Neuronal stem cell (in vitro differentiated cells): ENCODE data around the gene LINS1.

Source experiments
- DNase-seq: peaks from one replicate; pipeline ENCODE4 v3.0.0-alpha.2; 2013; ENCODE audit warnings: low spot score
- H2AFZ ChIP-seq: one replicate; pipeline ENCODE4 v1.6.1; 2013; ENCODE audit warnings: mild to moderate bottlenecking, low read length, inconsistent platforms
- H2AK5ac ChIP-seq: 2 replicates; pipeline ENCODE4 v1.6.1; 2013; ENCODE audit warnings: low read depth, mild to moderate bottlenecking, inconsistent platforms, low read length, moderate library complexity, mixed read lengths
- H2BK120ac ChIP-seq: 2 replicates; pipeline ENCODE4 v1.6.1; 2013; ENCODE audit warnings: low read depth, mild to moderate bottlenecking, inconsistent platforms, low read length, moderate library complexity, mixed read lengths
- H2BK12ac ChIP-seq: one replicate; pipeline ENCODE4 v1.6.1; 2013; ENCODE audit warnings: low read length, inconsistent platforms
- H2BK15ac ChIP-seq: 2 replicates; pipeline ENCODE4 v1.6.1; 2013; ENCODE audit warnings: mild to moderate bottlenecking, low read length, inconsistent platforms, mixed read lengths
- H2BK5ac ChIP-seq: one replicate; pipeline ENCODE4 v1.6.1; 2013; ENCODE audit warnings: inconsistent platforms, mild to moderate bottlenecking, low read length, moderate library complexity
- H3K14ac ChIP-seq: one replicate; pipeline ENCODE4 v1.6.1; 2013; ENCODE audit warnings: low read length, inconsistent platforms
- H3K18ac ChIP-seq: 2 replicates; pipeline ENCODE4 v1.6.1; 2013; ENCODE audit warnings: low read length, inconsistent platforms
- H3K23ac ChIP-seq: 2 replicates; pipeline ENCODE4 v1.6.1; 2013; ENCODE audit warnings: low read depth, mild to moderate bottlenecking, mixed read lengths, low read length, inconsistent platforms; ENCODE audit not compliant: poor library complexity
- H3K27ac ChIP-seq: replicated peaks from 3 replicates; pipeline ENCODE4 v1.5.1; 2013; ENCODE audit warnings: low read length, inconsistent platforms
- H3K27me3 ChIP-seq, 3 experiments: 2 replicates each; pipeline ENCODE4 v1.6.1; 2013; ENCODE audit warnings: low read length in 3 of 3, mild to moderate bottlenecking in 2 of 3, inconsistent platforms in 1 of 3, low read depth in 1 of 3, mixed read lengths in 1 of 3, moderate library complexity in 1 of 3; ENCODE audit not compliant: control insufficient read depth in 3 of 3, insufficient read depth in 3 of 3
- H3K36me3 ChIP-seq, 2 donors: replicated peaks in 1 of 2; 2 replicates each; pipeline ENCODE4 v1.6.1; 2013; ENCODE audit warnings: low read length in 2 of 2; ENCODE audit not compliant: control insufficient read depth in 2 of 2, insufficient read depth in 2 of 2
- H3K4ac ChIP-seq: 2 replicates; pipeline ENCODE4 v1.6.1; 2013; ENCODE audit warnings: inconsistent platforms, mild to moderate bottlenecking, low read length, moderate library complexity
- H3K4me1 ChIP-seq, 2 donors: 1 replicate in 1 of 2; 2 replicates in 1 of 2; pipeline ENCODE4 v1.6.1; 2013; ENCODE audit warnings: low read length in 2 of 2, low read depth in 1 of 2; ENCODE audit not compliant: control insufficient read depth in 2 of 2, insufficient read depth in 1 of 2
- H3K4me2 ChIP-seq: one replicate; pipeline ENCODE4 v1.6.1; 2013; ENCODE audit warnings: mild to moderate bottlenecking, low read length, inconsistent platforms; ENCODE audit not compliant: insufficient read depth, poor library complexity, severe bottlenecking
- H3K4me3 ChIP-seq, 2 donors: 2 replicates each; pipeline ENCODE4 v1.5.1; 2013; ENCODE audit warnings: low read length in 2 of 2, mild to moderate bottlenecking in 2 of 2, inconsistent platforms in 1 of 2, moderate library complexity in 1 of 2
- H3K79me1 ChIP-seq: one replicate; pipeline ENCODE4 v1.6.1; 2013; ENCODE audit warnings: low read depth, mild to moderate bottlenecking, inconsistent platforms, low read length, moderate library complexity
- H3K9ac ChIP-seq: one replicate; pipeline ENCODE4 v1.6.1; 2013; ENCODE audit warnings: mild to moderate bottlenecking, low read depth, low read length, inconsistent platforms; ENCODE audit not compliant: poor library complexity
- H3K9me3 ChIP-seq, 2 donors: replicated peaks in 1 of 2; 2 replicates each; pipeline versions ENCODE3 to v1.6.1; 2013; ENCODE audit warnings: low read length in 2 of 2, mild to moderate bottlenecking in 2 of 2, inconsistent platforms in 1 of 2, low read depth in 1 of 2, mixed read lengths in 1 of 2, moderate library complexity in 1 of 2; ENCODE audit not compliant: control insufficient read depth in 2 of 2, insufficient read depth in 1 of 2
- H4K8ac ChIP-seq: one replicate; pipeline ENCODE4 v1.6.1; 2013; ENCODE audit warnings: low read depth, mild to moderate bottlenecking, inconsistent platforms, low read length, moderate library complexity
- H4K91ac ChIP-seq: one replicate; pipeline ENCODE4 v1.6.1; 2013; ENCODE audit warnings: low read length, low read depth, mild to moderate bottlenecking, inconsistent platforms; ENCODE audit not compliant: poor library complexity
- WGBS, 2 donors: extraction: QIAGEN DNeasy Blood & Tissue Kit; methylation state at CpG; one replicate each; pipeline ENCODE4 v1.1.7; 2013; ENCODE audit warnings: missing lambda C conversion rate in 2 of 2, mixed read lengths in 1 of 2; ENCODE audit not compliant: insufficient read length in 2 of 2, insufficient replicate concordance in 1 of 2; ENCODE audit errors: extremely low coverage in 2 of 2; 5-methylcytosine and 5-hydroxymethylcytosine counted together

The LINS1 gene

DNA sequence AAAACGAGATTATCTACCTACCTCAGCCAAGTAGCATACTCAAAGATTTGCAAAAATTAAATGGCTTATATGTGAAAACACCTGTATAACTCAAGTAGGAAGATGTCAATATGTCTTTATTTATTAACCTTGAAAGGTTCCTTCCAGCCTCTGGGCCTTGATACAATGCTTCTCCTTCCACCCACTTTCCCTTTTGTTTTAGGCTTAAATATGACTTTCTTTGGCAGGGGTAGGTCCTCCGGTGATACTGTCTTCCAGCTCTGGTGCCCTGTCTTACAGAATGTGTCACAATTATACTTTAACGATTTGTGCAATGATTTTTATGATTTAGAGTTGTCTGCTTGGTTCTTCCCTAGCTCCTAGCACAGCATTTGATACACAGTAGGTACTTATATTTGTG is 4.1 kb downstream of the LINS1 start:
- peaks cover 3 to 4% of the 10 kb centered on the region in 2 donors for H3K4me1 ChIP-seq
- no peak overlapping the region for H2BK15ac ChIP-seq
- H4K91ac ChIP-seq = no peak overlapping the region
- H3K23ac ChIP-seq = no peak overlapping the region
- H2BK12ac ChIP-seq = no peak overlapping the region
- no peak overlapping the region for H4K8ac ChIP-seq
- no peaks in the 10 kb centered on the region for H3K27me3 ChIP-seq
- WGBS, 2 donors = no CpG with 5 or more reads among the region's 3 CpGs
- DNase-seq = no peak
- no peak overlapping the region for H2AFZ ChIP-seq
- H3K4me2 ChIP-seq = no peak overlapping the region
- H3K79me1 ChIP-seq = peaks cover 4% of the 10 kb centered on the region
- H3K36me3 ChIP-seq = no peaks in the 10 kb centered on the region
- H3K27ac ChIP-seq = no peak overlapping the region
- H3K4me3 ChIP-seq = no peak overlapping the region
- H2BK5ac ChIP-seq = no peak overlapping the region
- no peak overlapping the region for H3K18ac ChIP-seq
- no peak overlapping the region for H3K9ac ChIP-seq
- no peak overlapping the region for H3K4ac ChIP-seq
- H3K9me3 ChIP-seq = peaks cover 0 to 1% of the 10 kb centered on the region in 2 donors
- H3K14ac ChIP-seq = no peak overlapping the region
- H2BK120ac ChIP-seq = no peak overlapping the region
- no peak overlapping the region for H2AK5ac ChIP-seq

DNA sequence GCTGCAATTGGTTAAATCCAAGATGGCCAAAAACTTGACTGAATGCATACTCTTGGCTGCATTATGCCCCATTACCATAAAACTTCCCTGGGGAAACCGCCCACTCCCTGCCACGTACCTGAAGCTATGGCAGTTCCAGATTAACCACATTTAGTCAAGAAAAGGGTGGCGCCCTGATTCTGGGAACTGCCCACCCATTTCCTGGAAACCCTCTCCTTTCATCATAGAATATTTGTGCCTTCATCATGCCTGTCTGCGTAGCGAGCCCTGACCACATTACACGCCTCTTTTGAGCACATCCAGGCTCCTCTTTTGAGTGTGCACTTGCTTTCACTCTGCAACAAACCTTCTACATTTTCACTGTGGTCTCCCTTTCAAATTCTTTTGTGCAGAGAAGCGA is 5.2 kb downstream of the LINS1 start:
- no peak overlapping the region for H4K8ac ChIP-seq
- peaks cover 2% of the 10 kb centered on the region for H3K79me1 ChIP-seq
- H3K4me3 ChIP-seq = no peak overlapping the region
- DNase-seq = no peak
- H3K4ac ChIP-seq = no peak overlapping the region
- no peak overlapping the region for H3K4me2 ChIP-seq
- H3K27me3 ChIP-seq = no peaks in the 10 kb centered on the region
- H3K9me3 ChIP-seq = peaks cover 0 to 3% of the 10 kb centered on the region in 2 donors
- no CpG with 5 or more reads among the region's 7 CpGs for WGBS, 2 donors
- H3K27ac ChIP-seq = no peak overlapping the region
- no peak overlapping the region for H3K23ac ChIP-seq
- no peak overlapping the region for H2BK120ac ChIP-seq
- no peak overlapping the region for H2BK12ac ChIP-seq
- H4K91ac ChIP-seq = no peak overlapping the region
- H3K9ac ChIP-seq = no peak overlapping the region
- H3K18ac ChIP-seq = no peak overlapping the region
- H3K4me1 ChIP-seq = peaks cover 3 to 4% of the 10 kb centered on the region in 2 donors
- H3K36me3 ChIP-seq = no peaks in the 10 kb centered on the region
- no peak overlapping the region for H2BK15ac ChIP-seq
- H2AFZ ChIP-seq = no peak overlapping the region
- H2BK5ac ChIP-seq = no peak overlapping the region
- H2AK5ac ChIP-seq = no peak overlapping the region
- no peak overlapping the region for H3K14ac ChIP-seq

DNA sequence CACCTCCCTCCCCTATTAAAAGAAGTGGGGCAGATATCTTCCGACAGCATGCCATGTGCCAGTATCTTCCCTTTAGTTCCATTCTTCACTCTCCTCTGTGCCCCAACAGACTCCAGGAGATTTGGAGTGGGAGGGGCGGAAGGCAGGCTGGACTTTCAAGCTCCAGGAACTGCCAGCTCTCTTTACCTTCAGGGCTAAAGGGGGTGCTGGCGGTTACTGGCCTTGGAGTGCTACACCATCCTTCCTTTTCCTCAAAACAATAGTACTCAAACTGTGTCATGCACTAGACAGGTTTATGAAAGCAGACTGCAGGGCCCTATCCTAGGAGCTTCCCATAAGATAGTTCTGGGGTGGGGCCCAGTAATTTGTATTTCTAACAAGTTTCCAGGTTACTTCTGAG is 6.0 kb downstream of the LINS1 start:
- no peak overlapping the region for H2BK15ac ChIP-seq

GRCh38 chr15:100593431-100593830 is 8.6 kb downstream of the LINS1 start:
- no peak overlapping the region for H3K4me3 ChIP-seq

More for the DNA sequence above, 6.0 kb downstream of the LINS1 start:
- Histone ChIP-seq H4K91ac (no peak overlapping the region), H2BK5ac (no peak overlapping the region), H3K9ac (no peak overlapping the region), H3K4me1 (peaks cover 3 to 4% of the 10 kb centered on the region in 2 donors), H3K4me2 (no peak overlapping the region), H3K23ac (no peak overlapping the region), H3K4me3 (no peak overlapping the region), H4K8ac (no peak overlapping the region), H3K9me3 (peaks cover 0 to 3% of the 10 kb centered on the region in 2 donors), H3K36me3 (no peaks in the 10 kb centered on the region), H2AFZ (no peak overlapping the region), H3K27ac (no peak overlapping the region), H3K27me3 (no peaks in the 10 kb centered on the region), H3K14ac (no peak overlapping the region), H3K79me1 (peaks cover 2% of the 10 kb centered on the region), H2AK5ac (no peak overlapping the region), H2BK12ac (no peak overlapping the region), H2BK120ac (no peak overlapping the region), H3K18ac (no peak overlapping the region), H3K4ac (no peak overlapping the region)
- DNase-seq = no peak
- WGBS, 2 donors = no CpG with 5 or more reads among the region's 3 CpGs

More at GRCh38 chr15:100593431-100593830, 8.6 kb downstream of the LINS1 start:
- Histone ChIP-seq H3K9ac (no peak overlapping the region), H3K79me1 (peaks cover 2% of the 10 kb centered on the region), H3K36me3 (no peaks in the 10 kb centered on the region), H3K18ac (no peak overlapping the region), H3K23ac (no peak overlapping the region), H3K9me3 (peaks cover 3 to 14% of the 10 kb centered on the region in 2 donors), H4K91ac (no peak overlapping the region), H3K4me2 (no peak overlapping the region), H3K27me3 (no peaks in the 10 kb centered on the region), H4K8ac (no peak overlapping the region), H3K4me1 (no peaks in the 10 kb centered on the region), H2BK120ac (no peak overlapping the region), H3K14ac (no peak overlapping the region), H2BK12ac (no peak overlapping the region), H3K4ac (no peak overlapping the region), H2BK15ac (no peak overlapping the region), H2AFZ (no peak overlapping the region), H3K27ac (no peak overlapping the region), H2BK5ac (no peak overlapping the region), H2AK5ac (no peak overlapping the region)
- no CpG with 5 or more reads among the region's 2 CpGs for WGBS, 2 donors
- no peak for DNase-seq
